Measurements from ENCODE around the gene SAMD15.

Gene SAMD15

DNA sequence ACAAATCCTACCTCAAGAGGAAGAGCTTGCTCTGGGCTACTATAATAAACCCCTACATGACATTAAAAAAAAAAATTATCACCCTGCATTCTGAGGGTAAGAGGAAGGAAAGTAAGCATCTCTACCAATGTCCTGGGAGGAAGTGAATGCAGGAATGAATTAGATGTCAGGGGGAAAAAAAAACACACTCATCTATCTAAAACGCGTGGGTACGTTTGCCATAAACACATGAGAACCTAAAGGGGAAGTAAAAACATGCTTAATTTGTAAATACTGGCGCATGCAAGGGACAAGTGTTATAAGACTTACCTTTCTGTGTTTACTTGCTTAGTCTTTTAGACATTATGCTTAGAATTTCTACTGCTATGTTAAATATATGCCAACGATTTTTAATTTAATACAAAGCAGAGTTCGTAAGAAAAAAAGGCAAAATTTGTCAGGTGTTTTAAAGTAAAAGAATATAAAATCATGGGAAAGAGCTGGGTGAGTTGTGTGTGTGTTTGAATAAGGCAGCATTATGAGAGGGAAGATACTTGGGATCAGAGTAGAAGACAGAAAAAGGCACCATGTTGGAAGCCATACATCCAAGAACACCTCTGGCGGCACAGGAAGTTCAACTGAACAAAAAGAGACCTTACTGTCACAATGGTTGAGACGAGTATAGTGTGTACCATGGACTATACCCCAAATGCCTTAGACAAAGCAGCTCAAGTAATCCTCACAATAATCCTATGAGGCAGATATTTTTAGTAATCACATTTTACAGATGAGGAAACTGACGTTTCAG, 1.8 kb upstream of the SAMD15 start:
- Histone ChIP-seq H3K4me3 (peak overlapping the region; percentile 83), H3K27ac (no peak overlapping the region)
- no peak for DNase-seq (ENCODE audit: low spot score)
- TF ChIP-seq, protein P1, sequence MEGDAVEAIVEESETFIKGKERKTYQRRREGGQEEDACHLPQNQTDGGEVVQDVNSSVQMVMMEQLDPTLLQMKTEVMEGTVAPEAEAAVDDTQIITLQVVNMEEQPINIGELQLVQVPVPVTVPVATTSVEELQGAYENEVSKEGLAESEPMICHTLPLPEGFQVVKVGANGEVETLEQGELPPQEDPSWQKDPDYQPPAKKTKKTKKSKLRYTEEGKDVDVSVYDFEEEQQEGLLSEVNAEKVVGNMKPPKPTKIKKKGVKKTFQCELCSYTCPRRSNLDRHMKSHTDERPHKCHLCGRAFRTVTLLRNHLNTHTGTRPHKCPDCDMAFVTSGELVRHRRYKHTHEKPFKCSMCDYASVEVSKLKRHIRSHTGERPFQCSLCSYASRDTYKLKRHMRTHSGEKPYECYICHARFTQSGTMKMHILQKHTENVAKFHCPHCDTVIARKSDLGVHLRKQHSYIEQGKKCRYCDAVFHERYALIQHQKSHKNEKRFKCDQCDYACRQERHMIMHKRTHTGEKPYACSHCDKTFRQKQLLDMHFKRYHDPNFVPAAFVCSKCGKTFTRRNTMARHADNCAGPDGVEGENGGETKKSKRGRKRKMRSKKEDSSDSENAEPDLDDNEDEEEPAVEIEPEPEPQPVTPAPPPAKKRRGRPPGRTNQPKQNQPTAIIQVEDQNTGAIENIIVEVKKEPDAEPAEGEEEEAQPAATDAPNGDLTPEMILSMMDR (IDR thresholded peaks at IDR 0.05) = no peak

DNA sequence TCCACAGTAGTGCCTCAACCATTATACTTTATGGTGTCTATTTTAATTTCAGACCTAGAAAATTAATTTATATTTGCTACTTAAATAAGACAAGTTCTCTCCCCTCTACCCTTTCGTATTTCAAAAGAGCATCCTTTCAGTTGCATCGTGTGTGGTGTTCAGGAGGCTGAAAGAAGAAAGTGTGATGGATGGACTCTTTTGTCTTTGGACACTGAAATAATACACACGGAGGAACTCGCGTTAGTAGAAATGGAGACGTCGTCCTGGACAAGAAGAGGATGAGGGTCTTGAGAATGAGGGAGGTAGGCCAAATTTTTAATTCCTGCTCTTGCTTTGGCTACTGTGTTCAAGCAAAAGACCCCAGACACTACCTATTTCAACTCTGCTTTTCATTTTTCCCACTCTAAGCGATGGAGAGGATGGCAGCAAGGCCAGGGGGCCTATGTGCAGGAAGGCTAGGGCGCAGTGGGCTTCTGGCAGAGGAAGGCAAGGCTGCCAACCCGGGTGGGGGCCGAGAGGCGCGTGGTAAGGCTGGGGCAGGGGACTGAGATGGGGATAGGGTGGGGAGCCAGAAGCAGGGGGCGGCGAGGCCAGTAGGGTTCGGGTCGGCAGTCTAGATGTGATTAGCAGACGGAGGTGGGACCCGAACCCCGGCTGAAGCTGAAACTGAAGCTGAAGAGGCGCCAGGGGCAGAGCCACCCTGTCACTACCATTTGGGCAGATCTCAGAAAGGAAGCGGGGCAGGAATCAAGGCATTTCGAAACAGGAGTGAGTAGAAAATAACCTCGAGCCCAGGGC, 1.0 kb upstream of the SAMD15 start:
- Histone ChIP-seq H3K4me3 (peak overlapping the region; percentile 83), H3K27ac (peak overlapping the region; percentile 31 to 86)
- no peak for DNase-seq (ENCODE audit: low spot score)
- TF ChIP-seq, protein P1 (IDR thresholded peaks at IDR 0.05) = no peak

DNA sequence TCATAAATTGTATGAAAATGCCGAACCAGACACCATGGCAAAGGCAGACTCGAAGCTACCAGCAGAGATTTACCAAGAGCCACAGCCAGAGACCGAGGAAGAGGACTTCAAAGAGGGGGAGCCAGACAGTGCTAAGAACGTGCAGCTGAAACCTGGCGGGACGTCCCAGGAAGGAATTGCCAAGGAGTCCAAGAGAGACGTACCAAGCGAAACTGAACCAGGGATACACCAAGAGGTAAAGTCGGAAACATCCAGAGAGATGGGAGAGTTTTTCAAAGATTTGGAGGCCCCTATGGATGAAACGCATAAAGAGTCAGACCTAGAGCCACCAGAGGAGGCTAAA, 294 bp downstream of the SAMD15 start:
- Histone ChIP-seq H3K4me3 (peak overlapping the region; percentile 83), H3K27ac (no peak overlapping the region)
- TF ChIP-seq, protein P1 (IDR thresholded peaks at IDR 0.05) = no peak
- no peak for DNase-seq (ENCODE audit: low spot score)

DNA sequence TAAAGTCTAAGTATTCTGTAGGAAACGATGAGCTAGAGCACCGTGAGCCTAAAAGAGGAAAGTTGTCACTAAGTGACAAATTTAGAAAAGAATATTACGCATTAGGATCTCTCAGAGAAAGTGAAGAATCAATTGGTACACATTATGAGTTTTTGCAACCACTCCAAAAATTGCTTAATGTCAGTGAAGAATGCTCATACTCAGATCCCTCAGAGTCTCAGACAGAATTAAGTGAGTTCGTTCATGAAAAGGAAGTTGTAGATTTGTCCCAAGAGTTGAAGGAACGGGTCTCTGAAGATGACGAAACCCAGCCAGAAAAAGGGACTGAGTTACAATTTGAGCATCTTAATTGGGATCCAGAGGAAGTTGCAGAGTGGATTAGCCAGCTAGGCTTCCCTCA, 1.5 kb downstream of the SAMD15 start:
- DNase-seq (ENCODE audit: low spot score) = no peak
- H3K4me3 ChIP-seq = no peak overlapping the region
- TF ChIP-seq, protein P1 (IDR thresholded peaks at IDR 0.05) = no peak
- H3K27ac ChIP-seq = no peak overlapping the region

DNA sequence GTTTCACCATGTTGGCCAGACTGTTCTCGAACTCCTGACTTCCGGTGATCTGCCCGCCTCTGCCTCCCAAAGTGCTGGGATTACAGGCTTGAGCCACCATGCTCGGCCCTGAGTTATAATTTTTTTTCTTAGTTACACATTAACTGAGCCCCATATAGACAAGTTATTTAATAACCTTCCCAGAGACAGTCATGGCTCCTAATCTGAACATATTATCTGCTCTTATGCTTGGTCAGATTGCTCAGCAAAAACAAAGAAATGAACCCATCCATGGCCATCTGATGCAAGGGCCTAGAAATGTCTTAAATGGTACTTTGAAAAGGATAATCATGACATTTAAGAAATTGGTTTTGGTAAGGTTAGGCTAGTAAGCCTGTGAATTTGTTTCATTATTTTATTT, 13.0 kb downstream of the SAMD15 start:
- TF ChIP-seq, protein P1 (IDR thresholded peaks at IDR 0.05) = no peak
- Histone ChIP-seq H3K27ac (no peak overlapping the region), H3K4me3 (no peak overlapping the region)
- DNase-seq (ENCODE audit: low spot score) = no peak

DNA sequence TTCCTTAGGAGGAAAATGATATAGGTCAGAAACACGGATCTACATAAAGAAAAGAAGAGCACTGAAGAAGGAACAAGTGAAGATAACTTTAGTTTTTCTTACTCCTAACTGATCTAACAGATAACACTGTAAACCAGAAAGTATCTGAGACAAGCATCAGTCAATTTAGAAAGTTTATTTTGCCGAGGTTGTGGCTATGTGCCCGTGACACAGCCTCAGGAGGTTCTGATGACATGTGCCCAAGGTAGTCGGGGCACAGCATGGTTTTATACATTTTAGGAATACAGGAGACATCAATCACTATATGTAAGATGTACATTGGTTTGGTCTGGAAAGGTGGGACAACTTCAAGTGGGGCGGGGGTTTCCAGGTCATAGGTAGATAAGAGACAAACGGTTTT, 23.0 kb downstream of the SAMD15 start:
- no peak for DNase-seq (ENCODE audit: low spot score)
- Histone ChIP-seq H3K27ac (no peak overlapping the region), H3K4me3 (no peak overlapping the region)
- TF ChIP-seq, protein P1 (IDR thresholded peaks at IDR 0.05) = no peak

DNA sequence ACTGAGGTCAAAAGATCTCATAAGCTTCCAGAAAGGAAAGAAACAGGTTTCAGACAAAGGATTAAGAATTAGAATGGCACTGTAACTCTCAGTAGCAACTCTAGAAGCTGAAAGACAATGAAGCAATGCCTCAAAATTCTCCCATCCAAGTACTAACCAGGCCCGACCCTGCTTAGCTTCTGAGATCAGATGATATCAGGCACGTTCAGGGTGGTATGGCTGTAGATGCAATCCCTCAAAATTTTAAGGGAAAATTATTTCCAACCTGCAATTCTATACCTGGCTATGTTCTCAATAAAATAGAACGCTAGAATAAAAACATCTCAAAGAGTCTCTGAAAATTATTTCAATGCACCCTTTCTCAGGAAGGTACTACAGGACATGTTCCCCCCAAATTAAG, 26.6 kb downstream of the SAMD15 start:
- DNase-seq (ENCODE audit: low spot score) = no peak
- no peak overlapping the region for H3K4me3 ChIP-seq

More for the DNA sequence above, 26.6 kb downstream of the SAMD15 start:
- TF ChIP-seq, protein P1 (IDR thresholded peaks at IDR 0.05) = no peak
- H3K27ac ChIP-seq = no peak overlapping the region

All from coronary artery (tissue), 2 donors.